KOPT-K1 (cell line): ENCODE results near the gene UBFD1.
"Not testable (repeated sequence)": the region's sequence is repeated elsewhere in the genome, so short reads cannot be mapped to it uniquely, and the experiment has no call there.

ENCODE experiments used
- H3K27ac ChIP-seq: fragments of 200-600 bp; sonication (generic); 2 replicates; pipeline ENCODE4 v1.5.1; 2016; ENCODE audit warnings: antibody characterized with exemption, mild to moderate bottlenecking, low read depth, low read length; ENCODE audit not compliant: poor library complexity, severe bottlenecking
- H3K36me3 ChIP-seq: fragments of 200-600 bp; sonication (generic); 2 replicates; pipeline ENCODE4 v1.5.1; 2017; ENCODE audit warnings: antibody characterized with exemption, mild to moderate bottlenecking, low read length, moderate library complexity; ENCODE audit not compliant: insufficient read depth
- H3K9me3 ChIP-seq: fragments of 200-600 bp; sonication (generic); 2 replicates; pipeline ENCODE4 v1.5.1; 2017; ENCODE audit warnings: antibody characterized with exemption, low read length, mild to moderate bottlenecking; ENCODE audit not compliant: insufficient read depth, poor library complexity, severe bottlenecking

The UBFD1 gene

GRCh38 chr16:23539984-23540816 lies 17.3 kb upstream of the UBFD1 start:
- Histone ChIP-seq H3K9me3 (no peaks in the 10 kb centered on the region), H3K27ac (no peak overlapping the region), H3K36me3 (peaks cover 98% of the 10 kb centered on the region)

GRCh38 chr16:23540817-23541178 lies 16.7 kb upstream of the UBFD1 start:
- not testable (repeated sequence) for H3K27ac ChIP-seq, H3K9me3 ChIP-seq
- peaks cover 98% of the 10 kb centered on the region for H3K36me3 ChIP-seq

GRCh38 chr16:23544436-23544835 lies 13.1 kb upstream of the UBFD1 start:
- Histone ChIP-seq H3K9me3 (no peaks in the 10 kb centered on the region), H3K27ac (no peak overlapping the region), H3K36me3 (peaks cover 96% of the 10 kb centered on the region)

GRCh38 chr16:23549938-23550337 lies 7.6 kb upstream of the UBFD1 start:
- no peaks in the 10 kb centered on the region for H3K9me3 ChIP-seq
- no peak overlapping the region for H3K27ac ChIP-seq
- peaks cover 81% of the 10 kb centered on the region for H3K36me3 ChIP-seq

GRCh38 chr16:23552161-23552560 lies 5.4 kb upstream of the UBFD1 start:
- Histone ChIP-seq H3K36me3 (peaks cover 58% of the 10 kb centered on the region), H3K9me3 (no peaks in the 10 kb centered on the region), H3K27ac (no peak overlapping the region)

GRCh38 chr16:23554536-23554935 lies 3.0 kb upstream of the UBFD1 start:
- Histone ChIP-seq H3K9me3 (no peaks in the 10 kb centered on the region), H3K36me3 (peaks cover 44% of the 10 kb centered on the region), H3K27ac (no peak overlapping the region)

- Histone ChIP-seq H3K27ac (peak overlapping the region; percentile 86), H3K36me3 (peaks cover 45% of the 10 kb centered on the region), H3K9me3 (no peaks in the 10 kb centered on the region)
Observed at GRCh38 chr16:23557779-23558702, 514 bp downstream of the UBFD1 start.

- Histone ChIP-seq H3K36me3 (peaks cover 76% of the 10 kb centered on the region), H3K27ac (no peak overlapping the region), H3K9me3 (no peaks in the 10 kb centered on the region)
Observed at GRCh38 chr16:23561586-23561985, 4.1 kb downstream of the UBFD1 start.

GRCh38 chr16:23562505-23562904 lies 5.0 kb downstream of the UBFD1 start:
- Histone ChIP-seq H3K27ac (no peak overlapping the region), H3K9me3 (no peaks in the 10 kb centered on the region), H3K36me3 (peaks cover 85% of the 10 kb centered on the region)

- H3K9me3 ChIP-seq: no peaks in the 10 kb centered on the region
- no peak overlapping the region for H3K27ac ChIP-seq
- peaks cover 92% of the 10 kb centered on the region for H3K36me3 ChIP-seq
Observed at GRCh38 chr16:23563186-23563585, 5.7 kb downstream of the UBFD1 start.

GRCh38 chr16:23564575-23565363 lies 7.2 kb downstream of the UBFD1 start:
- Histone ChIP-seq H3K36me3 (peaks cover 99% of the 10 kb centered on the region), H3K27ac (no peak overlapping the region), H3K9me3 (no peaks in the 10 kb centered on the region)

- Histone ChIP-seq H3K27ac (no peak overlapping the region), H3K9me3 (no peaks in the 10 kb centered on the region), H3K36me3 (peaks cover 99% of the 10 kb centered on the region)
Observed at GRCh38 chr16:23566724-23567123, 9.2 kb downstream of the UBFD1 start.

- Histone ChIP-seq H3K27ac (no peak overlapping the region), H3K9me3 (no peaks in the 10 kb centered on the region)
Observed at GRCh38 chr16:23567602-23568001, 10.1 kb downstream of the UBFD1 start.

GRCh38 chr16:23570992-23571632 lies 13.6 kb downstream of the UBFD1 start:
- Histone ChIP-seq H3K27ac (no peak overlapping the region), H3K36me3 (peaks cover 96% of the 10 kb centered on the region)

More at GRCh38 chr16:23567602-23568001, 10.1 kb downstream of the UBFD1 start:
- H3K36me3 ChIP-seq: peaks cover 98% of the 10 kb centered on the region

More at GRCh38 chr16:23570992-23571632, 13.6 kb downstream of the UBFD1 start:
- no peaks in the 10 kb centered on the region for H3K9me3 ChIP-seq
